Transverse colon (tissue), 4 donors: ENCODE results near the gene GLIS1. TPM values are rescaled to one million over a fixed set of nuclear protein-coding genes. Genes with fewer than 3 reads are reported as not detected.

Source experiments
- DNase-seq: peaks from one replicate; pipeline ENCODE4 v3.0.0-alpha.2; 2019
- H3K27ac ChIP-seq, 4 donors: fragments of 200-600 bp; sonication (generic); 2 replicates each; pipeline ENCODE4 v1.5.1; 2016 to 2018; ENCODE audit warnings: inconsistent platforms in 4 of 4
- H3K27me3 ChIP-seq: fragments of 200-600 bp; sonication (generic); 2 replicates; pipeline ENCODE4 v1.5.1; 2017; ENCODE audit warnings: inconsistent platforms
- H3K36me3 ChIP-seq, 4 donors: fragments of 200-600 bp; sonication (generic); 2 replicates each; pipeline ENCODE4 v1.5.1; 2017 to 2019; ENCODE audit warnings: inconsistent platforms in 4 of 4
- H3K4me1 ChIP-seq, 4 donors: fragments of 200-600 bp; sonication (generic); 2 replicates each; pipeline ENCODE4 v1.5.1; 2017 to 2020; ENCODE audit warnings: inconsistent platforms in 4 of 4
- H3K4me3 ChIP-seq, 4 donors: fragments of 200-600 bp; sonication (generic); 1 replicate in 1 of 4; 2 replicates in 3 of 4; pipeline versions ENCODE4 v1.5.1 to v1.6.1; 2017 to 2019; ENCODE audit warnings: inconsistent platforms in 4 of 4
- H3K9me3 ChIP-seq, 2 donors: fragments of 200-600 bp; sonication (generic); 2 replicates each; pipeline ENCODE4 v1.5.1; 2017 to 2019; ENCODE audit warnings: inconsistent platforms in 2 of 2
- CTCF ChIP-seq, 5 experiments: fragments of 200-600 bp in 3 of 5; fragments of 450-650 bp in 2 of 5; sonication (generic) in 3 of 5; IDR thresholded peaks; 1 replicate in 2 of 5; 2 replicates in 3 of 5; pipeline ENCODE4 v1.5.1; 2016 to 2017; ENCODE audit warnings: antibody characterized with exemption in 5 of 5, inconsistent platforms in 3 of 5, mild to moderate bottlenecking in 2 of 5, moderate library complexity in 1 of 5
- EP300 ChIP-seq: sonication (generic); formaldehyde crosslinking; IDR thresholded peaks from one replicate; pipeline ENCODE4 v1.6.1; 2017; ENCODE audit warnings: antibody characterized with exemption, low read depth
- POLR2A ChIP-seq: fragments of 450-650 bp; IDR thresholded peaks from one replicate; pipeline ENCODE4 v1.6.1; 2016; ENCODE audit warnings: antibody characterized with exemption, mild to moderate bottlenecking, moderate library complexity
- POLR2AphosphoS5 ChIP-seq, 3 donors: sonication (generic); formaldehyde crosslinking; IDR thresholded peaks; one replicate each; pipeline ENCODE4 v1.6.1; 2016; ENCODE audit warnings: antibody characterized with exemption in 3 of 3
- WGBS, 2 donors: methylation state at CpG; one replicate each; pipeline ENCODE4 v1.1.5; 2018; ENCODE audit warnings: low coverage in 1 of 2; 5-methylcytosine and 5-hydroxymethylcytosine counted together
- in situ Hi-C, 4 donors: fragments of 200-750 bp; cut with MboI; loops; one replicate each; pipeline versions ENCODE4 v1.15.0 to v1.15.1; 2017; ENCODE audit warnings: low sequenced_read_pairs in 3 of 4, low pct_ligation_motif_present in 1 of 4, low pct_unique_long_range_greater_than_20kb in 1 of 4
- intact Hi-C: fragments of 100-400 bp; cut with DNase I; formaldehyde crosslinking; loops from one replicate; pipeline ENCODE4 v1.15.1; 2023; ENCODE audit warnings: low total_unique reads
- total RNA-seq, 4 donors: library from RNA; depleted of rRNA; stranded (reverse); fragments of >200 nt; gene quantifications; one replicate each; pipeline ENCODE4 v1.1.0, GENCODE V29; 2016

Gene GLIS1
- total RNA-seq, 4 donors from 2014 or later: 0.16 to 0.75 (median 0.27) TPM; not detected in 1

- WGBS, 2 donors: 74% methylated on average over 4 of the region's 4 CpGs; no CpG with 5 or more reads in 1 of the 2 donors
Measured at GRCh38 chr1:53574621-53575020, 164.3 kb downstream of the GLIS1 start.

GRCh38 chr1:53573931-53574330 is 165.0 kb downstream of the GLIS1 start:
- no peak overlapping the region for H3K27ac ChIP-seq
- H3K36me3 ChIP-seq: no peaks in the 10 kb centered on the region
- intact Hi-C loops: no loop called here
- in situ Hi-C loops: no loop called here
- WGBS, 2 donors: 96% methylated on average over 4 of the region's 4 CpGs; no CpG with 5 or more reads in 1 of the 2 donors
- no peaks in the 10 kb centered on the region for H3K9me3 ChIP-seq
- TF ChIP-seq CTCF (IDR thresholded peaks at IDR 0.05): no peak
- no peak for TF ChIP-seq EP300
- TF ChIP-seq POLR2A: no peak
- no peak for TF ChIP-seq POLR2AphosphoS5 (IDR thresholded peaks at IDR 0.05)
- H3K27me3 ChIP-seq: no peaks in the 10 kb centered on the region
- H3K4me3 ChIP-seq: no peak overlapping the region
- no peak for DNase-seq
- peaks cover 0 to 7% (median 0%) of the 10 kb centered on the region in 4 donors for H3K4me1 ChIP-seq

More at GRCh38 chr1:53574621-53575020, 164.3 kb downstream of the GLIS1 start:
- DNase-seq: no peak
- no peak overlapping the region for H3K4me3 ChIP-seq
- TF ChIP-seq EP300 (no peak), POLR2A (no peak), CTCF (IDR thresholded peaks at IDR 0.05) (no peak), POLR2AphosphoS5 (IDR thresholded peaks at IDR 0.05) (no peak)
- peaks cover 0 to 7% (median 0%) of the 10 kb centered on the region in 4 donors for H3K4me1 ChIP-seq
- H3K27me3 ChIP-seq: no peaks in the 10 kb centered on the region
- intact Hi-C loops (no loop called here), in situ Hi-C loops (no loop called here)
- H3K27ac ChIP-seq: no peak overlapping the region
- H3K36me3 ChIP-seq: no peaks in the 10 kb centered on the region
- no peaks in the 10 kb centered on the region for H3K9me3 ChIP-seq

- no peaks in the 10 kb centered on the region for H3K9me3 ChIP-seq
- DNase-seq: peak; percentile 3
Measured at GRCh38 chr1:53573522-53573921, 165.4 kb downstream of the GLIS1 start.

GRCh38 chr1:53572815-53573173 is 166.2 kb downstream of the GLIS1 start:
- 56% methylated on average over 3 of the region's 3 CpGs; no CpG with 5 or more reads in 1 of the 2 donors for WGBS, 2 donors
- Histone ChIP-seq H3K4me3 (no peak overlapping the region), H3K27me3 (no peaks in the 10 kb centered on the region), H3K4me1 (peaks cover 0 to 7% (median 0%) of the 10 kb centered on the region in 4 donors), H3K27ac (peak overlapping the region in 1 of 4 donors; percentile 8), H3K36me3 (no peaks in the 10 kb centered on the region), H3K9me3 (no peaks in the 10 kb centered on the region)
- in situ Hi-C loops: no loop called here
- TF ChIP-seq CTCF (IDR thresholded peaks at IDR 0.05): no peak
- no peak for TF ChIP-seq EP300
- no peak for TF ChIP-seq POLR2A
- intact Hi-C loops: no loop called here
- peak; percentile 3 for DNase-seq

More at GRCh38 chr1:53573522-53573921, 165.4 kb downstream of the GLIS1 start:
- WGBS, 2 donors: 81 to 91% methylated on average over 5 to 8 of the region's 8 CpGs
- H3K36me3 ChIP-seq: no peaks in the 10 kb centered on the region
- no peaks in the 10 kb centered on the region for H3K27me3 ChIP-seq
- H3K27ac ChIP-seq: no peak overlapping the region
- intact Hi-C loops: no loop called here
- no peak overlapping the region for H3K4me3 ChIP-seq
- in situ Hi-C loops: no loop called here
- peaks cover 0 to 7% (median 0%) of the 10 kb centered on the region in 4 donors for H3K4me1 ChIP-seq
- TF ChIP-seq POLR2AphosphoS5 (IDR thresholded peaks at IDR 0.05) (no peak), CTCF (IDR thresholded peaks at IDR 0.05) (no peak), EP300 (no peak), POLR2A (no peak)
